HTERT RPE-1 (cell line): Measurements from ENCODE around the gene ZNF341.
"Not testable (repeated sequence)": the region's sequence is repeated elsewhere in the genome, so short reads cannot be mapped to it uniquely, and the experiment has no call there.

Source experiments
- in situ Hi-C: fragments of 300-500 bp; cut with MboI; formaldehyde crosslinking; loops from 4 replicates; pipeline ENCODE4 v1.14.3; 2020; ENCODE audit warnings: low sequenced_read_pairs

Gene ZNF341

DNA sequence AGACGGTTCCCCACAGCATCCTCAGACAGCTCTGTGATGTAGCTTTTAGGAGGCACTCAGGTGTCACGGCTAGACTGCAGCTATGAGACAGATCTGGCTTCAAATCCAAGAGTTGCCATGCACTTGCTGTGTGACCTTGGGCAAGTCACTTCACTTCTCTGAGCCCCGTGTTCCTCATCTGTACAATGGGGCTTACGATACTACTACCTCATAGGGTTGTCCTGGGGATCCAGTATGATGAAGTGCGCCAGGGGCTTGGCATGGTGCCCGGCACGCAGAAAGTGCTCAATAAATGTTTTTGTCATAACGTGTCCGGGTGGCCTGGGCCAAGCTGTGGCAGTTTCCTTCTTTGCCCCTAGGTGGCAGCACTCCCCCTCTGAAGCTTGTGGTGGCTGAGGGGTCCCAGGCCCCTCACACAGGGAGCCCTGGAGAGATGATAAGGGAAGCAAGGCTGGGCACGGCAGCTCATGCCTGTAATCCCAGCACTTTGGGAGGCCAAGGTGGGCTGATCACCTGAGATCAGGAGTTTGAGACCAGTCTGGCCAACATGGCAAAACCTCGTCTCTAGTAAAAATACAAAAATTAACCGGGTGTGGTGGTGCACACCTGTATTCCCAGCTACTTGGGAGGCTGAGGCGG lies 60.3 kb downstream of the ZNF341 start:
- in situ Hi-C loops = no loop called here

DNA sequence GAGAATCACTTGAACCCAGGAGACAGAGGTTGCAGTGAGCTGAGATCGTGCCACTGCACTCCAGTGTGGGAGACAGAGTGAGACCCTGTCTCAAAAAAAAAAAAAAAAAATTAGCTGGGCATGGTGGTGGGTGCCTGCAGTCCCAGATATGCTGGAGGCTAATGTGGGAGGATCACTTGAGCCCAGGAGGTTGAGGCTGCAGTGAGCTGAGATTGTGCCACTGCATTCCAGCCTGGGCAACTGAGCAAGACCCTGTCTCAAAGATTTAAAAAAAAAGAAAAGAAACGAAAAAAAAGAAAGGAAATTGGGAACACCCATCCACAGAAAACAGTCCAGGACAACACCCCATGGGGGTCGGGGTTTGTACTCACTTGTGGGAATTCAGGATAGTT lies 60.8 kb downstream of the ZNF341 start:
- in situ Hi-C loops = not testable (repeated sequence)

DNA sequence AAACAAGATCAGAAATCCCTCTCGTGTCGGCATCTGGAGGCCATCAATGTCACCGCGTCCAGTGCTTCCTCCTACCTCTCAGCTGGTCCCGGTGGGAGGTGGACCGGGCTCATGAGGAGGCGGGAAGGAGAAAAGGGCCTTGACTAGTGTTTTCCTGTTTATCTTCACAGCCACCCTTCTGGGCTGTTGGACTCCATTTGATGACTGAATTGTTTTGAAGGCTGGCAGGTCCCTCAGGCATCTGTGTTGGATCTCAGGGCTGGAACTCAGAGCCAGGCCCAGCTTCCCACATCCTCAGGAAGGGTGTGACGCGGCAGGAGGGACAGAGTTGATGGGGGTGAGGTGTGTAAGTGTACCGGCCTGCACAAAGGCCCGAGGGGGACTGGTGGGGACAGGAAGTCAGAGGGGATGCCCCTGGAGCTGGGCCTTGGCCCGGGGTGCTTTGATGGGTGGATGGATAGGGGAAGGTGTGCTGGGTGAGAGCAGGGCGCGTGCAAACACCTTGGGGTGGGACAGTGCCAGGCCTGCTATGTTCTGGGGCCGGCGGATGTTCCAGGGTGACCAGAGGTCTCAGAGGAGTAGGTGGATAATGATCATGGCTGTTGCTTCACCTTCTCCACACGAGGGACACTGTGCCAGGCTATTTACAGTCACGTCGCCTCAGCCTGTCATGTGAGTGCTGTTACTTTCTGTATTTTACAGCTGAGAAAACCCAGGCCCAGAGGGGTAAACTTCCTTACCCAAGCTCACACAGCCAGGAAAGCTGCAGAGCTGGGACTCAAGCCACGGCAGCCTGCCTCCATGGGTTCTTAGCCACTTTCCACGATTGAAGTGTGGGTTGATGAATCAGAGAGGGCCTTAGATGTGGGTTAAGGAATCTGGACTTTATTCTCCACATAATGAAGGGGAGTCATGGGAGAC lies 61.5 kb downstream of the ZNF341 start:
- in situ Hi-C loops = no loop called here

GRCh38 chr20:33796263-33796906 lies 64.6 kb downstream of the ZNF341 start:
- in situ Hi-C loops = no loop called here

- in situ Hi-C loops = no loop called here
These were observed 65.2 kb downstream of the ZNF341 start for GRCh38 chr20:33796907-33797544.

DNA sequence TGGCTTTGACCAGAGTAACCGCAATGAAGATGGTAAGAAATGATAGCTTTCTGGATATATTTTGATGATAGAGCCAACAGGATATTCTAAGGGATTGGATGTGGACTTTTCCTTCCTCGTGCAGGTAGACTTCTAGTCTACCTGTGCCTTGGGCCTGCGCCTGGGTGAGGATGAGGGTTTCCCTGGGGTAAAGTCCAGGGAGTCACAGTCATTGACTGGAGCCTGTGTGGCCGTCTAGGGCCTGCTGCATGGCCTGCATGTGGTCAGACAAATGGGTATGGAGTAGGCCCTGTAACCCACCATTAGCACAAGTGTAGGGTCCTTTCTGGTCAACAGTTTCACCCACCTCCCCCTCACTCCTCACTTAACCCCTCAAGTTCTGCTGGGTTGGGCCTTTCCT lies 66.6 kb downstream of the ZNF341 start:
- in situ Hi-C loops = no loop called here

GRCh38 chr20:33803921-33804337 lies 72.1 kb downstream of the ZNF341 start:
- in situ Hi-C loops = no loop called here

DNA sequence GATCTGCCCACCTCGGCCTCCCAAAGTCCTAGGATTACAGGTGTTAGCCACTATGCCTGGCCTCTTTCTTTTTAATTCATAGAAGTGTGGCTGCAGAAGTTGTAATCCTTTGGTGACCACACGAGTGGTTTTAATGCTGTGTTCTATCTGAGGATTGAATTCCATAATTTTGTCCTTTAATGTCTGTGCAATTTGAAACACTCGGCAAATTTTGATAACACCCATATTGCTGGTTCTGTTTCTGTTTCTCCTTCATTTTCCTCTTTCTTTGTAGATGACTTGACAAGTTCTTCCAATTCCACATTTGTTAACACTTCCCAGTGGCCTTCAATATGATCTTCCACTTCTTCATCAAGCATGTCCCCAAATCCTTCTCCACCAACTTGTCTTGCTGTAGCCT lies 76.6 kb downstream of the ZNF341 start:
- in situ Hi-C loops = no loop called here

GRCh38 chr20:33810259-33810658 lies 78.5 kb downstream of the ZNF341 start:
- in situ Hi-C loops = no loop called here

DNA sequence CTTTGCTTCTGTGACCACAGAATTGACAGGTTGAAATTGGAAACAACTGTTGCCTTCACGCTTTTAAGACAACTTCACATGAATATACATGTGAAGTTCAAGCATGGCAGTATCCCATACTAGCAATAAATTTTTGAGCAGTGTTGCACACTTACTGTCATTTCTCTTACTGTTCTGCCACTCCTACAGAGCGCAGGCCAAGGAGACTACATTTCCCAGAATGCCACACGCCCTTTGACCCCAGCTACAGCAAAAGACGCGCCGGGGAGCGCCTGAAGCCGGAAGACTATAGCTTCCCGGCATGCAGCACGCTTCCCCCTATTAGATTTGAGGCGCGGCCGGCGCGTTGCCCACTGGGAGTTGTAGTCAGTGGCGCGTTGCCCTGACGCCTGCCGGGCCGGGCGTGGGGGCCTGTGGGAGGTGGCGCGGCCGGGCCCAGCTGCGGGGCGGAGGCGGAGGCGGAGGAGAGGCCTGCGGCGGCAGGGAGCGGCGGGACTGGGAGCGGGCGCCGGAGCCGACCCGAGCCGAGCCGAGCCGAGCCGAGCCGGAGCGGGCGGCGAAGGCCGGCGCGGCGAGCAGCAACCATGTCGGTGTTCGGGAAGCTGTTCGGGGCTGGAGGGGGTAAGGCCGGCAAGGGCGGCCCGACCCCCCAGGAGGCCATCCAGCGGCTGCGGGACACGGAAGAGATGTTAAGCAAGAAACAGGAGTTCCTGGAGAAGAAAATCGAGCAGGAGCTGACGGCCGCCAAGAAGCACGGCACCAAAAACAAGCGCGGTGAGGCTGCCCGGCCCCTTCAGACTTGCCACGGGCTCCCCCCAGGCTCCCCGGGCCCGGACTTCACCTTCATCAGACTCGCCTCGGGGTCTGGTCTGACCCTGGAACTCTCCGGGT lies 79.3 kb downstream of the ZNF341 start, which contains the start of gene CHMP4B:
TSS of gene CHMP4B (plus strand) at position 464 of the 891 bp plus-strand sequence. CDS start at position 585, 121 bp downstream.
- in situ Hi-C loops = no loop called here

DNA sequence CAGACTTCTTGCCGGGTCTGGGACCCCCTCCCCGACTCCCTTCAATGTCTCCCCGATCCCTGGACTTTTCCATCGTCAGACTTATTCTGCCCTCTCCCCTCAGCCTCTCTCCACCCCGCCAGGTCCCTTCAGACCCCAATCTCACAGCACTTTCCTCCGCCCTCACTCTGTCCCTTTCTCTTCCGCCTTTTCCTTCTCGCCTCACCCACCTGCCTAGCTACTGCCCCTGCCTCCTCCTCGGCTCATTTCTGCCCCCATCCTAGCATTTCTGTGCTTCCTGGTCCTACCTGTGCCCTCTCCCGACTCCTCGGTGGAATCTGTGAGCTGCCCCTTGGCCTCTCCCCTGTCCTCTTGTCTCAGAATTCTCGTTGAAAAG lies 80.0 kb downstream of the ZNF341 start:
- in situ Hi-C loops = no loop called here

- in situ Hi-C loops = no loop called here
These were observed 80.5 kb downstream of the ZNF341 start for GRCh38 chr20:33812152-33812849.

GRCh38 chr20:33812908-33813462 lies 81.2 kb downstream of the ZNF341 start:
- in situ Hi-C loops = no loop called here

DNA sequence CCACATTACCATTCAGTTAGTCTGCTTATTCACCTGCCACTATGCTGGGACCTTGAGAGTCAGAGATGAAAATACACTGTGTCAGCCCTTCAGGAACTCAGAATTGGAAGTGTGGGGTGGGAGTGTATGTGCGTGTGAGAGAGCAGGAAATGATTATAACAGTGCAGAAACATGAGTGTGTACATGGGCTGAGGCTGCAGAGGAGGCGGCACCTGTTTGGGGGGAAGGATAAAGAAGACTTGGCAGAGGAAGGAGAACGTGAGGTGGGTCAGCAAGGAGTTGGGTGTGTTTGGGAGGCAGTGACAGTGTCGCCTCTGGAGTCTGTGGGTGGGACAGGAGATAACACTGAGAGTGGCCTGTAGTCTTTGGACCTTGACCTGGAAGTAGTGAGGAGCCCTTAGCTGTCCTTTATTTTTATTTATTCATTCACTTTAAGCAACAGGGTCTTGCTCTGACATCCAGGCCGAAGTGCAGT lies 82.5 kb downstream of the ZNF341 start:
- in situ Hi-C loops = no loop called here

- in situ Hi-C loops = no loop called here
These were observed 83.9 kb downstream of the ZNF341 start for GRCh38 chr20:33815671-33816070.

DNA sequence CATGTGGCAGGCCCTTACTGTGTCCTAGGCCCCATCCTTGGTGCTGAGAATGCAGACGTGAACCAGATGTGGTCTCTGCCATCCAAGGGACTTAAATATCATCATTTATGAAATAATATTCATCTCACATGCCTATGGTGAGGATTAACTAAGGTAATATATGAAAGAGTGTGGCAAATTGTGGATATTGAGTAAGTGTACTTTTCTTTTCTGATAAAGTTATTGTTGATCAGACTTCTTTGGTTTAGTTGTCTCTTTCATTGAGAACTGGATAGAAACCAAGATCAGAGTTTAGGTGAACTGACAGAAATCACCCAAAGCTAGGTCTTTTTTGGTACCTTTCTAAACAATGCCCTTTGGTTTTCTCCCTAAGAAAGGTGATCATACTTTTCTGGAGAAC lies 84.4 kb downstream of the ZNF341 start:
- in situ Hi-C loops = no loop called here

GRCh38 chr20:33817411-33817810 lies 85.6 kb downstream of the ZNF341 start:
- in situ Hi-C loops = no loop called here

- in situ Hi-C loops = no loop called here
These were observed 87.7 kb downstream of the ZNF341 start for GRCh38 chr20:33819456-33819855.

DNA sequence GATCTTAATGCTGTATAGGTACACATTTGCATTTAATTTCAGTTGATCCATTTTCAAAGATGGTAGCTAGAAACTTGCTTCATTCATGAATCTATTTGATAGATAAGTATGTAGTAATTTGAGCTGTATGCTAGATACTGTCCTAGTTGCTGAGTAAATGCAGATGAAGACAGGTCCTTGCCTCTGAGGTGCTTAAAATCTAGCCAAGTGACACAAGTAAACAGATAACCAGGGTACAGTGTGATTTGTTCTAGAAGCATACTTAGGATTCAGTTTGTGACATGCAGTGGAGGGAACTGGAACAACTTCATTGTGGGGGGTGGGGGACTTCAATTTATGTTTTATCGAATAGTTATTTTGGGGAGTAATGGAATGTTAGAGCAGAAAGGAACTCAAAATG lies 88.6 kb downstream of the ZNF341 start:
- in situ Hi-C loops = no loop called here
